ENCODE results near the gene BMERB1.

Gene BMERB1

DNA sequence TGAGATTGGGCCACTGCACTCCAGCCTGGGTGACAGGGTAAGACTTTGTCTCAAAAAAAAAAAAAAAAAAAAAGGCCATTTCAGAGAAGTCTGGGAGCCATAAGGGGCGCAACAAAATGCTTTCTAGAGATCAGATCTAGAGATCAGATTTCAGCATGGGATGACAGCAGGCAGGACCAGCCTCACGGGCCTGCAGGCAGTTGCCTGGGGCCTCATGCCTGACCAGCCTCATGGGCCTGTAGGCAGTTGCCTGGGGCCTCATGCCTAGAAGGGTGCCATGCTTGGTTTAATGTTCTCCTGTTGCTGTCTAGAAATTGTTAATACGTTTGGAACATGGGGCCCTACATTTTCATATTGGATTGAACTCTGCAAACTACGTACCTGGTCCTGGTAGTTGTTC is 149.1 kb downstream of the BMERB1 start:
- Histone ChIP-seq H3K4me3 (ENCODE audit: low read depth, low read length) (no peak overlapping the region), H3K27ac (no peak overlapping the region), H3K4me1 (no peaks in the 10 kb centered on the region), H3K4me2 (ENCODE audit: low read length) (no peak overlapping the region), H2AFZ (no peak overlapping the region), H3K36me3 (ENCODE audit: control insufficient read depth, insufficient read depth, low read length) (no peaks in the 10 kb centered on the region), H3K9ac (no peak overlapping the region), H3K27me3 (ENCODE audit: control insufficient read depth, insufficient read depth, low read length) (no peaks in the 10 kb centered on the region), H3K79me2 (no peaks in the 10 kb centered on the region), H3K9me3 (ENCODE audit: control insufficient read depth, low read length) (no peaks in the 10 kb centered on the region)
- TF ChIP-seq, protein P1, sequence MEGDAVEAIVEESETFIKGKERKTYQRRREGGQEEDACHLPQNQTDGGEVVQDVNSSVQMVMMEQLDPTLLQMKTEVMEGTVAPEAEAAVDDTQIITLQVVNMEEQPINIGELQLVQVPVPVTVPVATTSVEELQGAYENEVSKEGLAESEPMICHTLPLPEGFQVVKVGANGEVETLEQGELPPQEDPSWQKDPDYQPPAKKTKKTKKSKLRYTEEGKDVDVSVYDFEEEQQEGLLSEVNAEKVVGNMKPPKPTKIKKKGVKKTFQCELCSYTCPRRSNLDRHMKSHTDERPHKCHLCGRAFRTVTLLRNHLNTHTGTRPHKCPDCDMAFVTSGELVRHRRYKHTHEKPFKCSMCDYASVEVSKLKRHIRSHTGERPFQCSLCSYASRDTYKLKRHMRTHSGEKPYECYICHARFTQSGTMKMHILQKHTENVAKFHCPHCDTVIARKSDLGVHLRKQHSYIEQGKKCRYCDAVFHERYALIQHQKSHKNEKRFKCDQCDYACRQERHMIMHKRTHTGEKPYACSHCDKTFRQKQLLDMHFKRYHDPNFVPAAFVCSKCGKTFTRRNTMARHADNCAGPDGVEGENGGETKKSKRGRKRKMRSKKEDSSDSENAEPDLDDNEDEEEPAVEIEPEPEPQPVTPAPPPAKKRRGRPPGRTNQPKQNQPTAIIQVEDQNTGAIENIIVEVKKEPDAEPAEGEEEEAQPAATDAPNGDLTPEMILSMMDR (IDR thresholded peaks at IDR 0.05), result no peak

- TF ChIP-seq, protein P1 (IDR thresholded peaks at IDR 0.05), result no peak
- H3K79me2 ChIP-seq, result no peaks in the 10 kb centered on the region
- no peak overlapping the region for H3K27ac ChIP-seq
- no peak overlapping the region for H2AFZ ChIP-seq
- H3K36me3 ChIP-seq (ENCODE audit: control insufficient read depth, insufficient read depth, low read length), result no peaks in the 10 kb centered on the region
- no peak overlapping the region for H3K4me2 ChIP-seq (ENCODE audit: low read length)
- no peak overlapping the region for H3K9ac ChIP-seq
- H3K4me3 ChIP-seq (ENCODE audit: low read depth, low read length), result no peak overlapping the region
- no peaks in the 10 kb centered on the region for H3K9me3 ChIP-seq (ENCODE audit: control insufficient read depth, low read length)
- H3K27me3 ChIP-seq (ENCODE audit: control insufficient read depth, insufficient read depth, low read length), result no peaks in the 10 kb centered on the region
- H3K4me1 ChIP-seq, result no peaks in the 10 kb centered on the region
These were observed 151.6 kb downstream of the BMERB1 start for GRCh38 chr16:15585956-15586355.

GRCh38 chr16:15586716-15587115 is 152.3 kb downstream of the BMERB1 start:
- no peaks in the 10 kb centered on the region for H3K36me3 ChIP-seq (ENCODE audit: control insufficient read depth, insufficient read depth, low read length)

GRCh38 chr16:15587152-15587825 is 152.9 kb downstream of the BMERB1 start:
- Histone ChIP-seq H3K27me3 (ENCODE audit: control insufficient read depth, insufficient read depth, low read length) (no peaks in the 10 kb centered on the region), H3K9me3 (ENCODE audit: control insufficient read depth, low read length) (no peaks in the 10 kb centered on the region), H2AFZ (no peak overlapping the region), H3K9ac (no peak overlapping the region), H3K4me2 (ENCODE audit: low read length) (no peak overlapping the region), H3K36me3 (ENCODE audit: control insufficient read depth, insufficient read depth, low read length) (no peaks in the 10 kb centered on the region), H3K4me1 (no peaks in the 10 kb centered on the region), H3K27ac (no peak overlapping the region), H3K79me2 (no peaks in the 10 kb centered on the region), H3K4me3 (ENCODE audit: low read depth, low read length) (no peak overlapping the region)
- TF ChIP-seq, protein P1 (IDR thresholded peaks at IDR 0.05), result no peak

More at GRCh38 chr16:15586716-15587115, 152.3 kb downstream of the BMERB1 start:
- H3K4me3 ChIP-seq (ENCODE audit: low read depth, low read length), result no peak overlapping the region
- H2AFZ ChIP-seq, result no peak overlapping the region
- no peaks in the 10 kb centered on the region for H3K27me3 ChIP-seq (ENCODE audit: control insufficient read depth, insufficient read depth, low read length)
- no peaks in the 10 kb centered on the region for H3K4me1 ChIP-seq
- H3K4me2 ChIP-seq (ENCODE audit: low read length), result no peak overlapping the region
- H3K79me2 ChIP-seq, result no peaks in the 10 kb centered on the region
- H3K9ac ChIP-seq, result no peak overlapping the region
- H3K9me3 ChIP-seq (ENCODE audit: control insufficient read depth, low read length), result no peaks in the 10 kb centered on the region
- H3K27ac ChIP-seq, result no peak overlapping the region
- TF ChIP-seq, protein P1 (IDR thresholded peaks at IDR 0.05), result no peak

- TF ChIP-seq, protein P1 (IDR thresholded peaks at IDR 0.05), result no peak
- Histone ChIP-seq H2AFZ (no peak overlapping the region), H3K27ac (no peak overlapping the region), H3K27me3 (ENCODE audit: control insufficient read depth, insufficient read depth, low read length) (no peaks in the 10 kb centered on the region), H3K9ac (no peak overlapping the region), H3K79me2 (no peaks in the 10 kb centered on the region), H3K4me1 (no peaks in the 10 kb centered on the region), H3K4me3 (ENCODE audit: low read depth, low read length) (no peak overlapping the region), H3K36me3 (ENCODE audit: control insufficient read depth, insufficient read depth, low read length) (no peaks in the 10 kb centered on the region), H3K4me2 (ENCODE audit: low read length) (no peak overlapping the region), H3K9me3 (ENCODE audit: control insufficient read depth, low read length) (no peaks in the 10 kb centered on the region)
These were observed 157.9 kb downstream of the BMERB1 start for GRCh38 chr16:15592324-15592723.

Measured in parathyroid adenoma (tissue), 2 donors.